Upper lobe of left lung (tissue), 6 donors: ENCODE measurements around the gene CHCHD6. TPM values are rescaled to one million over a fixed set of nuclear protein-coding genes. Genes with fewer than 3 reads are reported as not detected.

Experiments used
- ATAC-seq, 2 donors: fragments of 200-7000 bp; cut with Tn5 transposase; one replicate each; pipeline ENCODE4 v1.9.1; 2022; ENCODE audit warnings: mild to moderate bottlenecking in 2 of 2, moderate library complexity in 2 of 2; ENCODE audit not compliant: low FRiP score in 2 of 2
- DNase-seq, 2 donors: peaks; one replicate each; pipeline ENCODE4 v3.0.0-alpha.2; 2019 to 2020
- H3K27ac ChIP-seq, 4 donors: fragments of 200-600 bp; sonication (generic); one replicate each; pipeline ENCODE4 v1.5.1; 2016 to 2019
- H3K27me3 ChIP-seq, 4 donors: fragments of 200-600 bp; sonication (generic); one replicate each; pipeline ENCODE4 v1.5.1; 2017 to 2019
- H3K36me3 ChIP-seq, 4 donors: fragments of 200-600 bp; sonication (generic); one replicate each; pipeline ENCODE4 v1.5.1; 2016 to 2019
- H3K4me1 ChIP-seq, 4 donors: fragments of 200-600 bp; sonication (generic); one replicate each; pipeline ENCODE4 v1.5.1; 2018 to 2019
- H3K4me3 ChIP-seq, 4 donors: fragments of 200-600 bp; sonication (generic); one replicate each; pipeline ENCODE4 v1.5.1; 2017 to 2019; ENCODE audit warnings: mild to moderate bottlenecking in 2 of 4, moderate library complexity in 1 of 4
- H3K9me3 ChIP-seq, 4 donors: fragments of 200-600 bp; sonication (generic); one replicate each; pipeline ENCODE4 v1.5.1; 2018 to 2019
- CTCF ChIP-seq, 6 experiments: fragments of 450-650 bp in 4 of 6; fragments of 200-600 bp in 2 of 6; sonication (generic) in 2 of 6; IDR thresholded peaks; one replicate each; pipeline ENCODE4 v1.5.1; 2016 to 2019; ENCODE audit warnings: antibody characterized with exemption in 6 of 6
- EP300 ChIP-seq, 4 donors: sonication (generic); formaldehyde crosslinking; IDR thresholded peaks; one replicate each; pipeline ENCODE4 v1.5.1; 2017; ENCODE audit warnings: antibody characterized with exemption in 4 of 4, control low read depth in 2 of 4
- POLR2A ChIP-seq, 4 donors: fragments of 450-650 bp; IDR thresholded peaks; one replicate each; pipeline ENCODE4 v1.5.1; 2016 to 2017; ENCODE audit warnings: antibody characterized with exemption in 4 of 4, mild to moderate bottlenecking in 2 of 4
- POLR2AphosphoS5 ChIP-seq, 2 donors: sonication (generic); formaldehyde crosslinking; IDR thresholded peaks; one replicate each; pipeline ENCODE4 v1.5.1; 2017; ENCODE audit warnings: antibody characterized with exemption in 2 of 2
- WGBS, 2 donors: methylation state at CpG; one replicate each; pipeline ENCODE4 v1.1.5; 2017 to 2018; 5-methylcytosine and 5-hydroxymethylcytosine counted together
- total RNA-seq, 6 donors: library from RNA; depleted of rRNA in 4 of 6; stranded (reverse); fragments of >200 nt in 4 of 6; gene quantifications; one replicate each; pipeline versions ENCODE4 v1.1.0 to v1.2.1, GENCODE V29; 2016 to 2021
- donor health status: DM: no; HTN: no; CAD: no; lungs with moderate emphysema.
- donor health status: DM: no; HTN: yes; CAD: no; lungs with severe emphysema.

Gene CHCHD6
- total RNA-seq, 6 donors from 2014 or later = 16.6 to 35.6 (median 21.8) TPM

- ATAC-seq (peak; percentile 7 to 62), DNase-seq (peak in 1 of 2 donors; percentile 37)
- 65 to 73% methylated on average over 10 of the region's 10 CpGs for WGBS, 2 donors
- peaks cover 0 to 7% (median 5%) of the 10 kb centered on the region in 4 donors for H3K4me1 ChIP-seq
- H3K4me3 ChIP-seq = no peak overlapping the region
- no peaks in the 10 kb centered on the region for H3K9me3 ChIP-seq
- H3K36me3 ChIP-seq = no peaks in the 10 kb centered on the region
- TF ChIP-seq EP300 (IDR thresholded peaks at IDR 0.05) = no peak
- TF ChIP-seq CTCF (IDR thresholded peaks at IDR 0.05) = no peak
- no peak for TF ChIP-seq POLR2AphosphoS5 (IDR thresholded peaks at IDR 0.05)
- no peak for TF ChIP-seq POLR2A (IDR thresholded peaks at IDR 0.05)
- no peaks in the 10 kb centered on the region for H3K27me3 ChIP-seq
- peak overlapping the region in 2 of 4 donors; percentile 20 to 31 for H3K27ac ChIP-seq
Observed at GRCh38 chr3:126850370-126851085, 146.5 kb downstream of the CHCHD6 start.

- peak overlapping the region in 3 of 4 donors; percentile 20 to 31 (median 23) for H3K27ac ChIP-seq
- no peaks in the 10 kb centered on the region for H3K9me3 ChIP-seq
- H3K4me3 ChIP-seq = no peak overlapping the region
- no peaks in the 10 kb centered on the region for H3K27me3 ChIP-seq
- no peaks in the 10 kb centered on the region for H3K36me3 ChIP-seq
- peaks cover 0 to 7% (median 5%) of the 10 kb centered on the region in 4 donors for H3K4me1 ChIP-seq
- no peak for DNase-seq
- WGBS, 2 donors = 89 to 93% methylated on average over 4 to 6 of the region's 6 CpGs
- TF ChIP-seq POLR2A (IDR thresholded peaks at IDR 0.05) (no peak), POLR2AphosphoS5 (IDR thresholded peaks at IDR 0.05) (no peak), CTCF (IDR thresholded peaks at IDR 0.05) (no peak), EP300 (IDR thresholded peaks at IDR 0.05) (no peak)
- ATAC-seq = peak in 1 of 2 donors; percentile 4
Observed at GRCh38 chr3:126851382-126851781, 147.3 kb downstream of the CHCHD6 start.

GRCh38 chr3:126851934-126852333, 147.9 kb downstream of the CHCHD6 start:
- H3K4me1 ChIP-seq = peaks cover 0 to 7% (median 5%) of the 10 kb centered on the region in 4 donors
- WGBS, 2 donors = 94 to 95% methylated on average over 4 to 5 of the region's 6 CpGs
- ATAC-seq (no peak), DNase-seq (peak in 1 of 2 donors; percentile 15)
- no peak overlapping the region for H3K4me3 ChIP-seq
- H3K27ac ChIP-seq = peak overlapping the region in 2 of 4 donors; percentile 21 to 23
- no peaks in the 10 kb centered on the region for H3K36me3 ChIP-seq
- no peak for TF ChIP-seq POLR2A (IDR thresholded peaks at IDR 0.05)
- no peak for TF ChIP-seq POLR2AphosphoS5 (IDR thresholded peaks at IDR 0.05)
- TF ChIP-seq EP300 (IDR thresholded peaks at IDR 0.05) = no peak
- TF ChIP-seq CTCF (IDR thresholded peaks at IDR 0.05) = no peak
- no peaks in the 10 kb centered on the region for H3K27me3 ChIP-seq
- no peaks in the 10 kb centered on the region for H3K9me3 ChIP-seq

GRCh38 chr3:126852511-126852910, 148.5 kb downstream of the CHCHD6 start:
- no peak for DNase-seq
- ATAC-seq = no peak
- Histone ChIP-seq H3K27ac (no peak overlapping the region), H3K36me3 (no peaks in the 10 kb centered on the region), H3K4me1 (peaks cover 0 to 7% (median 5%) of the 10 kb centered on the region in 4 donors), H3K9me3 (no peaks in the 10 kb centered on the region), H3K4me3 (no peak overlapping the region), H3K27me3 (no peaks in the 10 kb centered on the region)
- WGBS, 2 donors = 85 to 87% methylated on average over 10 of the region's 10 CpGs
- TF ChIP-seq POLR2AphosphoS5 (IDR thresholded peaks at IDR 0.05) = no peak
- TF ChIP-seq POLR2A (IDR thresholded peaks at IDR 0.05) = no peak
- TF ChIP-seq EP300 (IDR thresholded peaks at IDR 0.05) = no peak
- no peak for TF ChIP-seq CTCF (IDR thresholded peaks at IDR 0.05)
